ENCODE data around the gene ENPP3.

DNA sequence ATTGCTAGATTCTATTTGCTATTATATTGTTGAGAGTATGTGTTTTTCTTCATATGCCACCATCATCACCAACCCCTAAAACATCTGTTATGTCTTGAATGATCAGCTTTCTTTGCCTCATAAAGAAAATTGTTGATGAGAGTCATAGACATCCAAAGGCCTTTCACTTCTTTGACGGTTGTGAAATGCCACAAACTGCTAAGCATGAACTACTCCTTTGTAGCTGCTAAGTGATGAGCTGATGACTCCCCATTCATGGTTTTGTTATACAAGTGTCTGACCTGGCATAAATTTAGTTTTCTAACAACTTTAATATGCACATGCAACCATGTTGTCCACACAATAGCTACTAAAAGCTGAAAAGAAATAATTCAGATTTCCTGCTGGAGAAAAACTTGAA, 8.4 kb upstream of the ENPP3 start:
- TF ChIP-seq, protein P1, sequence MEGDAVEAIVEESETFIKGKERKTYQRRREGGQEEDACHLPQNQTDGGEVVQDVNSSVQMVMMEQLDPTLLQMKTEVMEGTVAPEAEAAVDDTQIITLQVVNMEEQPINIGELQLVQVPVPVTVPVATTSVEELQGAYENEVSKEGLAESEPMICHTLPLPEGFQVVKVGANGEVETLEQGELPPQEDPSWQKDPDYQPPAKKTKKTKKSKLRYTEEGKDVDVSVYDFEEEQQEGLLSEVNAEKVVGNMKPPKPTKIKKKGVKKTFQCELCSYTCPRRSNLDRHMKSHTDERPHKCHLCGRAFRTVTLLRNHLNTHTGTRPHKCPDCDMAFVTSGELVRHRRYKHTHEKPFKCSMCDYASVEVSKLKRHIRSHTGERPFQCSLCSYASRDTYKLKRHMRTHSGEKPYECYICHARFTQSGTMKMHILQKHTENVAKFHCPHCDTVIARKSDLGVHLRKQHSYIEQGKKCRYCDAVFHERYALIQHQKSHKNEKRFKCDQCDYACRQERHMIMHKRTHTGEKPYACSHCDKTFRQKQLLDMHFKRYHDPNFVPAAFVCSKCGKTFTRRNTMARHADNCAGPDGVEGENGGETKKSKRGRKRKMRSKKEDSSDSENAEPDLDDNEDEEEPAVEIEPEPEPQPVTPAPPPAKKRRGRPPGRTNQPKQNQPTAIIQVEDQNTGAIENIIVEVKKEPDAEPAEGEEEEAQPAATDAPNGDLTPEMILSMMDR (conservative IDR thresholded peaks at IDR 0.05 in 1 of 2, IDR thresholded peaks at IDR 0.05 in 1 of 2; ENCODE audit: extremely low read depth in 1 of 2, insufficient read depth in 1 of 2, low read depth in 1 of 2, low read length in 2 of 2) = no peak
- TF ChIP-seq EZH2 (IDR thresholded peaks at IDR 0.05; ENCODE audit: borderline replicate concordance, low read length) = no peak

Measured in mammary epithelial cell (primary cell).